Activated CD4-positive, alpha-beta T cell treated with anti-CD3 and anti-CD28 coated beads for 4 hours (primary cell): ENCODE measurements around the gene CCDC124.
"Not testable (repeated sequence)": the region's sequence is repeated elsewhere in the genome, so short reads cannot be mapped to it uniquely, and the experiment has no call there.

Experiments
- DNase-seq, 2 donors: peaks; one replicate each; pipeline ENCODE4 v3.0.0-alpha.2; 2020

CCDC124 gene

DNA sequence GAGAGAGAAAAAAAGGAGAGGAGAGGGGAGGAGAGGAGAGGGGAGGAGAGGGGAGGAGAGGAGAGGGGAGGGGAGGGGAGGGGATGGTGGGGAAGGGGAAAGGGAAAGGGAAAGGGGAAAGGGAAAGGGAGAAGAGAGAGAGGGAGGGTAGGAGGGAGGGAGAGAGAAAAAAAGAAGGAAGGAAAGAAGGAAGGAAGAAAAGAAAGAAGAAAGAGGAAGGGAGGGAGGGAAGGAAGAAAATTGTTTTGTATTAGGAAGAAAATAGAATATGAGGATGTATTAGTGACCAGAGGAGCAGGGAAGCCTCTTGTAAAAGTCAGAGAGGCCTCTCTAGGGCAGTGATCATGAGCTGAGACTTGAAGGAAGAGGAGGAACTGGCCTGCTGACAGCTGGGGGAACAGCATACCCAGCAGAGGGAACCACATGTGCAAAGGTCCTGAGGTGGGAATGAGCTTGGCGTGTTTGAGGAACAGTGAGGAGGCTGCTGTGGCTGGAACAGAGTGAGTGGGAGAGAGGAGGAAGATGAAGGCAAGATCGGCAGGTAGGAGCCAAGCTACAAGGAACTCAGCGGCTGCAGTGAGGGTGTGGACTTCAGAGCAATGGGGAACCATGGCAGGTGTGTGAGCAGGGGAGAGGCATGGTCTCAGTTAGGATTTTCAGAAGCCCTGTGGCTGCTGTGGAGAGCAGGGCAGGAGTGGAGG, 24.5 kb downstream of the CCDC124 start:
- no peak for DNase-seq

DNA sequence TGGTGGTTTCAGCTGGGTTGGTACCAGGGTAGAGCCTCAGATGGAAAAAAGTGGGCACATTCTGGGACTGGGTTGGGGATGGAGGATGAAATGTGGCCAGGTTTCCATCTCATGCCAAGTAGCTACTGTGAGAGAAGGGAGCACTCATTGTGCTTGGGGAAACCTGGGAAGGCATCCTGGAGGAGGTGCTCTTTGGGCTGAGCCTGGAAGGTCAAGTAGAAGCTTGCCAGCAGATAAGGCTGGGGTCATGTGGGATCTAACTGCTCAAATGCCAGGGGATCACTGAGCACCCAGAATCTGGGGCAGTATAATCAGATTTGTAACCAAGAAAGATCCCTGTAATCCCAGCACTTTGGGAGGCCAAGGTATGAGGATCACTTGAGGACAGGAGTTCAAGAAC, 25.1 kb downstream of the CCDC124 start:
- no peak for DNase-seq

- DNase-seq = no peak
These were observed 31.3 kb downstream of the CCDC124 start for GRCh38 chr19:17963936-17964691.

- DNase-seq = no peak
These were observed 32.7 kb downstream of the CCDC124 start for GRCh38 chr19:17965370-17966128.

DNA sequence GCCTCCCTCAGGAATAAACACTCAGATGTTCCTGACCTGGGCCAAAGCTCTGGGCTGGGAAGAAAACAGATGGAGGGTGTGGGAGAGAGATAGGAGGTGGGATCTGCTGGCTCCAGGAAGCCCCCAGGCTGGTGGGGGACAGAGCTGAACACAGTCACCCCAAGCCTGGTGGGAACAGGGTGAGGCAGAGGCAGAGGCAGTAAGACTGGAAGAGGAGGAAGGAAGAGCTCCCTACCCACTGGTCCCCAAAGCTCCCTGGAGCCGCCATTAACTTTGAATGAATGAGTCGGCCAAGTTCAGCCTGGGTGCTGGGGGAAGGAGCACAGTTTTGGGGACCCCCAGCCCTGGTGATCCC, 33.3 kb downstream of the CCDC124 start:
- no peak for DNase-seq

GRCh38 chr19:17966550-17967256, 33.9 kb downstream of the CCDC124 start, which contains the start of gene KCNN1:
TSS of gene KCNN1 (plus strand) at chr19:17967107. CDS start at chr19:17973889, 6,782 bp downstream.
- no peak for DNase-seq

- no peak for DNase-seq
These were observed 34.6 kb downstream of the CCDC124 start for GRCh38 chr19:17967257-17968051.

GRCh38 chr19:17968362-17968761, 35.5 kb downstream of the CCDC124 start:
- no peak for DNase-seq

DNA sequence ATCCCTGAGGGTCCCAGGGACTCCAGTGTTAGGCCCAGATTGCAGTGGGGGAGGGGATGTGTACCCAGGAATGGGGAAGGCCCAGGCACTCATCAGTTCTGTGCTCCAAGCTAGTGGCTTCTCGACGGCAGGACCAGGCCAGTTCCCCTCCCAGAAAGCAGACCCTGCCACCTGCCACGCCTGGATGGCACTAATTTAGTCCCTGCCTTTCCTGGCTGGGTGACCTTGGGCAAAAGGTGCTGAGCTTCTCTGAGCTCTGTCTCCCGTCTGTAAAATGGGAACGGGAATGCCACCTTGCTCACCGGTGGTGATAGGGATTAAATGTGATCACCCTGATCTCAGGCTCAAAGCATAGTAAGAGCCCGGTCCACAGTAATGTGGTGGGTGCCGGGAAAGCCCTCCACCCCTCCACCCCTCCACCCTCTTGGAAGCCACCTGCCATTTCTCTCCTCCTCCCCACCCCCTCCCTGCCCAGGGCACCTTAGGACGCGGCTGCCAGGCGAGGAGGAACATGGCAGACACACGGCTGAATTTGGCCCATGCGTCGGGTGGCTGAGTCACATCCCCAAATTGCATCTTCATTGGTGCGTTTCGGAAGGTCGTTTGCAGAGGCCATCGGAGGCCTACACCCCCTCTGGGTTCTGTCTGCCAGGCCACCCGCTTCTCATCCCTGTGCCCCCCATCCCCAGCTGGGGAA, 36.4 kb downstream of the CCDC124 start:
- DNase-seq = no peak

DNA sequence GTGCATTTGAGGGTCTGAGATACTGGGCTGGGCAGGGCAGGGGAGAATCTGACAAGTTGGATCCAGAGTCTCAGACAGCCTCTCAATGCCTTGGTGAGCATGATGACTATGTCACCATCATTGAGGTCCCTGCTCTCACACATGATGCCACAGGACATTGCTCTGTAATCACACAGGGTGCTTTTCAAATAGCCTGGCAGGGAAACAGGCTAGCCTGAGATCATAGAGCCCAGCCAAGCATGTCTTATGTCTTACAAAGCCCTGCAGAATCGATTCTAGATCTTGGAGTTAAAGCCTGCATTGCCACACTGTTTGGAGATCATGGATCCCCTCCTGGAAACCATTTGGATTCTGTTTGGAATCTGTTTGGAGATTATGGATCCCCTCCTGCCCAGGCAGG, 39.4 kb downstream of the CCDC124 start:
- no peak for DNase-seq

DNA sequence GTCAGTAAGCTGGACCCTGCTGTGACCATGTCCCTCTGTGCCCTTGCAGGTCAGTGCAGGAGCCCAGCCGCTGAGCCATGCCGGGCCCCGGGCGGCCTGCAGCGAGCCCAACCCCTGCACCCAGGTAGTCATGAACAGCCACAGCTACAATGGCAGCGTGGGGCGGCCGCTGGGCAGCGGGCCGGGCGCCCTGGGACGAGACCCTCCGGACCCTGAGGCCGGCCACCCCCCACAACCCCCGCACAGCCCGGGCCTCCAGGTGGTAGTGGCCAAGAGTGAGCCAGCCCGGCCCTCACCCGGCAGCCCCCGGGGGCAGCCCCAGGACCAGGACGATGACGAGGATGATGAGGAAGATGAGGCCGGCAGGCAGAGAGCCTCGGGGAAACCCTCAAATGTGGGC, 40.9 kb downstream of the CCDC124 start:
- no peak for DNase-seq

DNA sequence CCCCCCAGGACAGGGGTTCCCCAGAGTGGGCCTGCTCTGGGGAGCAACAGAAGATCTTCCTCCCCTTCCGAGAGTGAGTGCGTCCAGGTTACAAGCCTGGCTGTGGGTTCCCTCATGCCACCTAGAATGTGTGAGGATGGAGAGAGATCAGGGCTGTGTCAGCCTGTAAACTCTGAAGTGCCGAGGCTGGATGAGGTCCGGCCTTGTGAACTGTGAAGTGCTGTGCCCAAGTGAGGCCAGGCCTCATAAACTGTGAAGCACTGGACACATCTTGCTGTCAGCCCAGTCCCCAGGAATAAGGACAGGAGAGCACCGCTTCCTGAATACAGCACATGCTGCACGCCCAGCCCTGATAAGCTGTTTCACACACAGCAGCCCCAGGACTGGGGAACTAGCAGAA, 41.7 kb downstream of the CCDC124 start:
- DNase-seq = no peak

GRCh38 chr19:17975032-17975431, 42.2 kb downstream of the CCDC124 start:
- no peak for DNase-seq

DNA sequence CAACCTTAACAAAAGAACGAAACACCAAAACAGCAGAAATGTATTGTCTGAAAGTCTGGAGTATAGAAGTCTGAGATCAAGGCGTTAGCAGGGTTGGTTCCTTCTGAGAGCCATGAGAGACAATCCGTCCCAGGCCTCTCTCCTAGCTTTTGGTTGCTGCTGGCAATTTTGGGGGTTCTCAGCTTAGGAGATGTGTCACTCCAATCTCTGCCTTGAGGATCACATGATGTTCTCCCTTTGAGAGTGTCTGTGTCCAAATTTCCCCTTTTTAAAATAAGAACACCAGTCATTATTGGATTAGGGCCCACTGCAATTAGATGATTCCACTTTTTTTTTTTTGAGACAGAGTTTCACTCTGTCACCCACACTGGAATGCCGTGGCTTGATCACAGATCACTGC, 44.2 kb downstream of the CCDC124 start:
- DNase-seq = no peak

DNA sequence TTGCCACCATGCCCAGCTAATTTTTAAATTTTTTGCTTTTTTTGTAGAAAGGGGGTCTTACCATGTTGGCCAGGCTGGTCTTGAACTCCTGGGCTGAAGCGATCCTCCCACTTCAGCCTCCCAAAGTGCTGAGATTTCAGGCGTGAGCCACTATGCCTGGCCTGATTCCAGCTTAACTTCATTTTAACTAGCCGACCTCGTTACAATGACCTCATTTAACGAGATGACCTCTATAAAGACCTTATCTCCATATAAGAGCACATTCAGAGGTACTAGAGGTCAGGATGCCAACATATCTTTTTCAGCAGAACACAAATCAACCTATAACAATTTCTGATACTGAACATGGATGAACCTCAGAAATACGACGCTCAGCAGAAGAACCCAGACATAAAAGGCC, 44.7 kb downstream of the CCDC124 start:
- no peak for DNase-seq

GRCh38 chr19:17981611-17982010, 48.8 kb downstream of the CCDC124 start:
- DNase-seq = no peak

DNA sequence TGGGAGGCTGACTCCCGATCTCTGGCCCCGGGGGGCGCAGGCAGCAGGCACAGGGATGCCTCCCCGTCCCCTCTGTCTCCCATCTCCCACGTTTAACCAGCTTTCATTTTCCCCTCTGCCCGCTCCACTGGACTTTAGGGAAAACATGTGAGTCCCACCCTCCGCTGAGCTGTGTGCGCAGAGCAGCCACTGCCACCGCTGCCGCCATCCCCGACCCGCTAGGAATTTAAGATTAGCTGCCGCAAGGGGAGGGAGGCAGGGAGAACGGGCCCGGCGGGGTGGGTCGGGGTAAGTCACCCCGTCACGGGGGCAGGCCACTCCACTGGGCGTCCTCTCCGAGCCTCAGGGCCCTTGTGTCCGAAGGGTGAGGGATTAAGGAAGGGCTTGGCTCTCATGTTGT, 49.6 kb downstream of the CCDC124 start:
- DNase-seq = no peak

GRCh38 chr19:17985037-17985818, 52.4 kb downstream of the CCDC124 start:
- no peak for DNase-seq

GRCh38 chr19:17986569-17986968, 53.8 kb downstream of the CCDC124 start:
- not testable (repeated sequence) for DNase-seq

DNA sequence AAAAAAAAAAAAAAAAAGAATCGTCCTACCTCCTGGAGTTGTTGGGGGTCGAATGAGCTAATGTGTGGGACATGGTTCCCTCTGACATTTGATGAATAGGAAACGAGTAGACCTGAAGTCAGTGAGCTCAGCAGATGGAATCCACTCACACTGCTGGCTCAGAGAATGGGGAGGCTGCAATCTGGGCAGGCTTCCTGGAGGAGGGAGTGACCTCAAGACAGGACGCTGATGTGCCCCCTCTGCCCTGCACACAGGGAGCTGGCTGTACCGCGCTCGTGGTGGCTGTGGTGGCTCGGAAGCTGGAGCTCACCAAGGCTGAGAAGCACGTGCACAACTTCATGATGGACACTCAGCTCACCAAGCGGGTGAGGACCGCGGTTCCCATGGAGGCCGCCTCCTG, 55.3 kb downstream of the CCDC124 start:
- DNase-seq = no peak
